Mucosa of gallbladder (tissue), 1 donor: Measurements from ENCODE around the gene CMIP. TPM values are rescaled to one million over a fixed set of nuclear protein-coding genes. Genes with fewer than 3 reads are reported as not detected.
"Not testable (repeated sequence)": the region's sequence is repeated elsewhere in the genome, so short reads cannot be mapped to it uniquely, and the experiment has no call there.

Source experiments
- DNase-seq: peaks from one replicate; pipeline ENCODE4 v3.0.0-alpha.2; 2020; ENCODE audit warnings: low spot score
- total RNA-seq: library from RNA; stranded (reverse); gene quantifications from one replicate; pipeline ENCODE4 v1.2.1, GENCODE V29; 2021
- donor health status: DM: no; HTN: no; CAD: no.

Gene CMIP
- total RNA-seq = 95.5 TPM

DNA sequence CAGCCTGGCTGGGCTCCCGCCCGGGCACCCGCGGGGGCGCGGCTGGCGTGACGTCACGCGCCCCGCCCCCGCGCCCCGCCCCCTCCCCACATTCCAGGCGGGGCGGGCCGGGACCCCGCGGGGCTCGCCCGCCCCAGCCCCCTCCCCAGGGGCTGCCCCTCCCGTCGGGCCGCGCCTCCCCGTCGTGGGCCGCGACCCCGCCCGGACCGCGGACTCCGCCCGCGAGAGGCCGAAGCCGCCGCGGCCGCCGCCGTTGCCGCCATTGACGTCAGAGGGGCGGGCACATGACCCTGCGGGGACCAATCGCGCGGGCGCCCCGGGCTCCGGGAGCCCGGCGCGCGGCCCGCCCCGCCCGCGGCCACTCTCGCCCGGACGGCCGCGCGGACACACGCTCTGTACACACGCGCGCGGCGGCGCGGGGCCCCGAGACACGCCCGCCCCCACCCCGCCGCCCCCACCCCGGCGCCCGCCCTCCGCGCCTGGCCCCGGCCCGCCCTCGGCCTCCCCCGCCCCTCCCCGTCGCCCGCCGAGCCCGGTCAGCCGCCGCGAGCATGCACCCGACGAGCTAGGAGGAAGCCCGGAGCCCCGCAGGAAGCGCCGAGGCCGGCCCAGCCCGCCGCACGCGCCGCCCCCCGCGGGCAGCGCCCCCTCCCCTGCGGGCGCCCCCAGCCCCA is at the start of gene CMIP:
Gene CMIP (plus strand): TSS at position 361 of the 674 bp plus-strand sequence.
- peak; percentile 84 for DNase-seq

DNA sequence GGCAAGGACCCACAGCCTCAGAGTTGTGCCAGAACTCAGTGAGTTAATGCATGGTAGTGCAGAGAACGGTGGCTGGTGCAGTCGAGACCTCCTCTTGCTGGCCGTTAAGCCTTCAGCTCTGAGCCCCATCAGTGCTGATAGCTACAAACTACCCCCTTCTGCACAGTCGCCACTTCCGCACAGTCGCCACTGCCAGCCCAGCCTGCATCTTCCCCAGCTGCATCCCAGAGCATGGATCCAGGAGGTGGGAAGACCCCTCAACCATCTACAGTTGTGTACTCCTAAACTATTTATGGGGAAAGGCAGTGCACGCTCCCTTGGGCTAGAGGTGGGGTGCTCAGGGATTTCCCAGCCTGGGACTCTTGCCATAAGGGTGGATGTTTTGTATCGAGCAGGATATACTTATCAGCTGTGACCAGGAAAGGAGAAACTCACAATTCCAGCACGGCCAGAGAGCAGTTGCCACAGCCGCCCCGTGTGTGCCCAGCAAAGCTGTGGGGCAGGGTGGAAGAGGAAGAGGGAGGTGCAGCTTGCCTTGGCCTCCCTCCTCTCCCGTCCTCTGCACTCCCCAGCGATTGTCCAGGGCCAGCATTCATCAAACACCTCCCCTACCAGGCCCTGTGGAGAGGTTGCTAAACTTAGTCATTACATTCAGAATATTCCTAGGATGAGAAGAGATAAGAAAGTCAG is 49.5 kb upstream of the CMIP start:
- DNase-seq = peak; percentile 35

DNA sequence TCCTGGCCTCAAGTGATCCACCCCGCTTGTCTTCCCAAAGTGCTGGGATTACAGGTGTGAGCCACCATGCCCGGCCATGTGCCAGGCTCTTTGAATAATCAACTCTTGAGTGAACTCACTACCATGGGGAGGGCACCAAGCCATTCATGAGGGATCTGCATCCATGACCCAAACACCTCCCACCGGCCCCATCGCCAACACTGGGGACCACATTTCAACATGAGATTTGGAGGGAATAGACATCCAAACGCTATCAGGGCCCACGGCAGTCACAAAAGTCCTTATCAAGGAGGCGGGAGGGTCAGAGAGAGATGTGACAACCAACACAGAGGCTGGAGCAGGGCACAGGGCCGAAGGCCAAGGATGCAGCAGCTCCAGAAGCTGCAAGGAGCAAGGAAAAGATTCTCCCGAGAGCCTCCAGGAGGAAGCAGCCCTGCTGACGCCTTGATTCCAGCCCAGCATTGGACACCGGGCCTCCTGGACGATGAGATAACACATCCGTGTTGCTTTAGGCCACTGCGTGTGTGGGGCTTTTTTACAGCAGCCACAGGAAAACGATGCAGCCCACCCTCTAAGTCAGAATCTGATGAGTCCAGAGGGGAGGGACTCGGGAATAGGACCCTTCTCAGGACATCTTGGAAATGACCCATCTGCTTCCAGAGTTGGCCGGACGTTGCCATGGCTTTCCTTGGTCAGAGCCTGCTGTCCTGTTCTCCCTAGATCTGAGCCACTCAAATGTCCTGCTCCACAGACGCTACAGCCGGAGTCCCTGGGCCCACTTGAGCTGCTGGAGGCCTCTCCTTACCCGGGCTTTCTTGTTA is 47.3 kb upstream of the CMIP start:
- no peak for DNase-seq

DNA sequence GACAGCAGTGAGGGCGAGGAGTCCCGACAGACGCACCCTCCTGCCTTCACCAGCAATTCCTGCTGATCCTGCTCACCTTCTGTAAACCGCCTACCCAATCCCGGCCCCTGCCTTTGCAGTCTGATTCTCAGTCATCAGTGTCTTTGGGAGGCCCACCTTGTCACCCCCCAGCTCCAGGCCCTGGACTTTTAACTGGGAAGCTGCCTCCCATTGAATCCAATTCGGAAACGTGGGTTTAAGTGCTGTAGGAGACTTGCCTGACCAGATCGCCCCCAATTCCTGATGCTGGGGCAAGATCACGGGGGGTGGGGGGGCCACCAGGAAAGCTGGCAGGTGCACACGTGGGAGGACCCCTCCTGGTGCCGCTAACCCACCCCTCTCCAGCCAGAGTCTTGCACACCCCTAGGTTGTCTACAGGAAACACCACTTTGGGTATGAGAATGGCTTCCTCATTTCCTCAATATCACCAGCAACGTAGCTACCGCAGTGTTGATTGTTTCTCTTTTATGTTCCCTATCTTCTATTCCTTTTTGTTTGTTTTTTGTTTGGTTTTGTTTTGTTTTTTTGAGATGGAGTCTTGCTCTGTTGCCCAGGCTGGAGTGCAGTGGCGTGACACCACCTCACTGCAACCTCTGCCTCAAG is 46.6 kb upstream of the CMIP start:
- DNase-seq = no peak

DNA sequence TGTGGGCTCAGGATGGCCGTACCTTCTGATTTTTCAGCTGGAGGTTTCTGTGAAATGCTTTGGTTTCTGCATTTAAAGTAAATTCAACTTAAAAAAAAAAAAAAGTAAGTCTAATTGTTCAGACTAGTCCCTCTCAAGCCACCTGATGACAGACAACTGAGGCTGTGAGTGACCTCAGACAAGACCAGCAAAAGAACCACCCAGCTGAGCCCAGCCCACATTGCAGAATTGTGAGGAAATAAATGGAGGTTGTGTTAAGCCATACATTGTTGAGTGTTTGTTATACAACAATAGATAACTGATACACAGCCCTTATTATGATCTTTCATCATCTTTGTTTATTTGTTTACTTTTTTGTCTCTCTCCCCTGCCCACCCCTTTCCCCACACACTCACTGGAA is 44.7 kb upstream of the CMIP start:
- no peak for DNase-seq

DNA sequence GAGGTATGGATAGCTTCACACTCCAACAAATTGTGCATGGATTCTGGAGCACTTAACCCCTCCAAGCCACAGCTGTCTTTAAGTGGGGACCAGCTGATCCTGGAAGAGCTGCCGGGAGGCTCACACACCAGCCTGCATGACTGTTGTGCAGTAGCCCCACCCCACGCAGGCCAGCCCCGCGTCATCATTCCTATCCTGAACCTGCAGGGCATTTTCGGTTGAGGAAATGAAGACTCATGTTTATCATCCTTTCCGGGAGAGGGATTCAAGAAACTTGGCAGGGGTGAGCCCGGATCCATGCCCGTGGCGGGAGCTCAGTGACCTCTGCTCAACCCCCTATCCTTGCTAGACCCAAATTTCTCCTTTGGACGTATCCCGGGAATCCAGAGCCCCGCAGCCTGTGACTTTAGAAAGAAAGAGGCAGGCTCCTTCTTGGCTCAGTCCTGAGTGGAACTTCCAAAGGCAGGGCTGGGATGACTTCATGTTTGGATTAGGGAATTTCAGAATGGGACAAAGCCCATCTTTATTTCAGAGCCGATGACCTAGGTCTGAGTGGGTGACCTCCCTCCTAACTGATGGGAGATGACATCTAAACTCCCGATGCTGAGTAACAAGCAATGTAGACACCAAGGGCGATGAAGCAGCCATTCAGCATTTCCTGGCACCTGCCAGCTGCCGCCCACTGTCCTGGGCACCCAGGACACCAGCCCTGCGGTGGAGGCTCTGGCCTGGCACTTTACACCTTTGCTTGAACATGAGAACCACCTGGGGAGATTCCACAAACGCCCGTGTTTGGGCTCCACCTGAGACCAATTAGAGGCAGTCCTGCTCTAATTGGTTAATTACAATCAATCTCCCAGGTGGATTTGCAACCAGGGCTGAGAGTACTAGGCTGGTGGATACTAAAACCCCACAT is 43.3 kb upstream of the CMIP start:
- peak; percentile 44 for DNase-seq

DNA sequence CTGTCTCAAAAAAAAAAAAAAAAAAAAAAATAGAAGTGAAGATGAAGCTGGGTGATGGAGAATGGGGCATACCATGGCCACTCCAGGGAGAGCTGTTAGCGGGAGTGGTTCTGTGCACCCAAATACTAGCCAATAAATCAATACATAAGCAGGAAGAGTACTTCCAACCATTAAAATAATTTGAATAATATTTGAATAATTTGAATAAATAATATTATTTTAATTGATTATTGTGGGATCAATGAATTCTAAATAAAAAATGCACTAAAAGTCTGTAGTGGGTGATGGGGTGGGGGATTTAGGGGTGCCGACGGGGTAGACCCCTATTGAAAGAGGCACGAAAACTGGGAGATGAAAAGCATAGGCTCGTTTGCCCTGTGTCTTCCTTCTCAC is 41.4 kb upstream of the CMIP start:
- no peak for DNase-seq

DNA sequence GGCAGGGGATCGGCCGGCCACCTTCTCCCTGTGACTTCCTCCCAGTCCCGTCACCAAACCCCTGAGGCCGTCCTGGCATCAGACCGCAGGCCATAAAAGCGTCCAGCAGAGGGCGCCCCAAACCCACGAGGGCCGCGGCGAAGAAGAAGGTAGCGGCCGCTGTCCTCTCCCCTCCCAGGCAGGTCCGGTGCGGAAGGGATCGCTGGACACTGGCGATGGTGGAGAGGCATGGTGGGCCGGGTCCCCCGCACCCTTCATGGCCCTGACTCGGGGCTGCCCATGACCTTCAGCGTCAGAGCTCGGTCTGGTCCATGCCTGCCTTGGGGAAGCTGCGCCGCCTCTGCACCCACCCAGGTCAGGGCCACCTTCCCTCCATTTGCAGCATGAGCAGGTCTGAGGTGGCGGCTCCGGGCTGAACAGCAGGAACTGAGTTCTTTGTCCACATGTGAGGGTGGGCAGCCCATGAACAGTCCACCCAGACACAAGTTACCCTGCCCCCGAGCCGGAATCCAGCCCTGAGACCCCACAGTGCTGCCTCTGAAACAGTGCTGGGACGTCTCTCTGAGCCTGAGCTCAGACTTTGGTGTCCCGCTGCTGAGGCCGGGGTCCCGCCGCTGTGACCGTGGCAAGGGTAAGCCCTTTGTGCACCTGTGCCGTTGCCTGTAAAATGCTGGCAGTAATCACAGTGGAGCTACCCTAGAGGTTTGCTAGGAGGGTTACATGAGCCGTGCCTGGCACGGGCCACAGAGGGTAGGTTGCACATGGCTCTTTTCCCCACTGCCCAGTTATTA is 40.8 kb upstream of the CMIP start:
- DNase-seq = peak; percentile 87

DNA sequence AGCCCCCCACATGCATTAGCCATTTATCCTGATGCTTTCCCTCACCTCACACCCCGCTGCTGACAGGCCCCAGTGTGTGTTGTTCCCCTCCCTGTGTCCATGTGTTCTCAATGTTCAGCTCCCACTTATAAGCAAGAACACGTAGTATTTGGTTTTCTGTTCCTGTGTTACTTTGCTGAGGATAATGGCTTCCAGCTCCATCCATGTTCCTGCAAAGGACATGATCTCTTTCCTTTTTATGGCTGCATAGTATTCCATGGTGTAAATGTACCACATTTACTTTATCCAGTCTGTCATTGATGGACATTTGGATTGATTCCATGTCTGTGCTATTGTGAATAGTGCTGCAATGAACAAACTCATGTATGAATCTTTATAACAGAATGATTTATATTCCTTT is 39.6 kb upstream of the CMIP start:
- not testable (repeated sequence) for DNase-seq

DNA sequence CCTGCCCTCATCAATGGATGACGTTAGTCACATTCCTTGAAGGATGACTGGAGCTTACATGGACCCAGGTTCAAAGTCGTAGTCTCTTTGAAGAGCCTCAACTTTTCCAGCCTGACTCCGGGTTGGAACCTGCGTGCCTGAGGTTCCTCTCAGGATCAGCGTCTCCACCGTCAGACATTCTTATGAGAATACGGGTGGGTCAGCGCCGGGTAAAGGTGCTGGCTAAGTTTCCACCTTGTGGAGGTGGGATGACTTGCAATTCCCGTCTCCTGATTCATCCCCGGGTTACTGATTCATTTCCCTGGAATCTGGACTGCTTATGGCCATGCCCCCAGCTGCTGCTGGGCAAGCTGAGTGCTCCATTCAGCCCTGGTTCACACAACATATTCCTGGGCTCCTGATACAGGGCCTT is 38.9 kb upstream of the CMIP start:
- peak; percentile 62 for DNase-seq

DNA sequence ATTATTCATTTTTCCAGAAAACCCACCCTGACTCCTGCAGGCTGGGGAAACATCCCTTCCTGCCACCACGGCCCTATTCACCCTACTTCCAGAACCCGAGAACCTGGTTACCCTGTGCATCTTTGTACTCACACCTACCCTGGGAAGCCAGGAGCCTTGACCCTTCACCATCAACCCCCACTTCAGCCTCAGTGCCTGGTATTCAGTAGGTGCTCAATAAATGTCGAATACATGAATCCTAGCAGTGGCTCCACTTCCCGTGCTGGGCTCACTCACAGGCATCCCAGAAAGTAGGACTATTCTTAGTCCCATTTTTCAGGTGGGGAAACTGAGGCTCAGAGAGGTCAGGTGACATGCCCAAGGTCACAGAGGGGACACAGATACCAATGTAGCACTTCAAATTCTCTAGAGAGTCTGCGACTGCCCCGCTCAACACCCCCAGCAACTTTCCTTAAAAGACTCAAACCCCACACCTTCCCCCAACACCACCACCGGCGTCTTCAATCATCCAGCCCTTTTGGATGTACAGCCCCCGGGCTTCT is 36.1 kb upstream of the CMIP start:
- no peak for DNase-seq

DNA sequence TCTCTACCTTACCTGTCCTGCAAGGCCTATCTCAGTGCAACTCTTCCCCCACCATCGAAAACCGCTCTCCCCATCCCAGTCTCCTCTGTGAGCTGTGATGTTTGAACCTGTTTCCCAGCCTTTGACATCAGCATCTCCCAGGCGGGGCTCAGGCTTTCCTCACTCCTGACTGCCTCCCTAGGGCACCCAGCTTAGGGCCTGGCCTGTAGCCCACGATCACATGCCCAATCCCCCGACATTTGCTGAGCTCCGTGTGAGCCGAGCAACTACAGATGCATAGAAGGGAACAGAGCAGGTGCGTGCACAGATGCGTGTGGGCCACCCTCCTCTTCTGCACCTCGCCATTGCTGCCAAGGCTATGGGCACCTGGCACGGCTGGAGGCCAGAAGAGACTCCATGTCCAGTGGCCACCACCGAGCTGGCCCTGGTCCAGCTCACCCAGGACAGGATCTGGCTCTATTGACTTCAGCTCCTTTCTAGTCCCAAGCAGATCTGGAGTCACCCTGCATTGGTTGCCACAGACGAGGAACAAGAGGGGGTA is 35.5 kb upstream of the CMIP start:
- DNase-seq = no peak

DNA sequence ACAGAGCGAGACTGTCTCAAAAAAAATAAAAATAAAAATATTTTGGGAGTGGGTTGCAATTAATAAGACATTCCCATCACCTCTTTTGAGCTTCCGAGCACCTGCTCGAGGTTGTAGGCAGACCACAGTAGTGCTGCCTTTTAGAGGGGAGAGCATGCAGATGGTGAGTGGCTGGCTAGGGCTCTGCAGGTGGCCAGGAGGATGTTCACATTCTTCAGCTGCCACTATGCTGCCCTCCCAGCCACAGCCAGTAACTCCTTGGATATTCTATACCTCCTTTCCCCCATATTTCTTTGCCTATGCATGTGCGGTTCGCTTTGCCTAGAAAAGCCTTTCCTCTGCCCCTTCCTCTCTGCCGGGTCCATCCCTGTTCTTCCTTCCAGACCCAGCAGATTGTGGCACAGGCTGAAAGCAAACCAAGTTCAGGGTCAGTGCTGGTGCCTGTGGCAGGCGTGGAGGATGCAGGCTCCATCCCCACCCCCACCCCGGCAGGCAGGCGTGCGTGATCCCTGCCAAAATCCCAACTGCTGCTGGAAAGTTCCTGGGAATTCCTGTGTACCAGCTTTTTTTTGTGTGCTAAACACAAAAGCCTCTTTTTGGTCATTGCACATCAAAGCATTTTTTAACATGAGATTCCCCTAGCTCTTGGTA is 33.8 kb upstream of the CMIP start:
- no peak for DNase-seq

DNA sequence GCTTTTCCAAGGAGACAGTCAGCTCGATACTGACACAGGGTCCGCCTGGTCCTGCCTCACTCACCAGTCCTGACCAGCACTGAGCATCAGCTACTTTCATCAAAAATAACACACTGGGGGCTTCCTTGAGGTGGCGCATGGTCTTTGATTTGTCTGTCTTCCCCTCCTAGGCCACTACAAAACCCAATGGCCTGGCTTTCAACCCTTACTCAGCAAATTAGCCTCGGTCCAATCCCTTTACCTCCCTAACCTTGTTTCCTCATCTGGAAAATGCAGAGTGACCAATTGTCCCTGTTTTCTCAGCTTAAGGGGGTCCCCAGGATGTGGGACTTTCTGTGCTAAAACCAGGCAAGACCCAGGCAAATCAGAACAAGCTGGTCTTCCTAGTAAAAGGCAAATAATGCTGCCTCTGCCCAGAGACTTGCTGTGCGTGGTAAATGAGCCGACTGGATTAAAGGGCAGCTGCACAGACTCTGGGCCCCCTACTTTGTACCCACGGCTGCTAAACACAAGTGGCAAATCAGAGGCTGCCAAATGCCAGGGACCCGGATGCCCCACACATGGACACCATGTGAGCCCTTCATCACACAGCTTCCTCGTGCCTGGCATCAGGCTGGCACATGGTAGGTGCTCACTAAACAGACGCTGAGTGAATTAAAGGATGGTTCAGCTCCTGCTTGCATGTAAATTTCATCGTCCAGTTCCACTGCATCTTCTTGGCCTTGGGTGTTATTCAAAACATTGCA is 31.2 kb upstream of the CMIP start:
- no peak for DNase-seq

DNA sequence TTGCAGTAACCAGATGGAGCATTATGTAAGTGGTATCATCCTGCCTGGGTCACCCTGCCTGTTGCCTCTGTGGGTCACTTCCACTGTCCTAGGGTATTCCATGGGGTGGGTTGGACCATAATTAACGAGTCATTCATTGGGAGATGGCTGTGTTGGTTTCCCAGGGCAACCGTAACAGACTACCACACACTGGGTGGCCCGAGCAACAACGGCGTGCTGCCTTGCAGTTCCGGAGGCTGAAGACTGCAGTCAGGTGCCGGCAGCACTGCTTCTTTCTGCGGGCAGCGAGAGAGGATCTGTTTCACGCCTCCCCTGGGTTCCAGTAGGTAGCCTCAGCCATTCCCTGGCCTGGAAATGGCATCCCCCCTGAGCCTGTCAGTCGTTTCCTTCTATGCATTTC is 28.9 kb upstream of the CMIP start:
- no peak for DNase-seq

DNA sequence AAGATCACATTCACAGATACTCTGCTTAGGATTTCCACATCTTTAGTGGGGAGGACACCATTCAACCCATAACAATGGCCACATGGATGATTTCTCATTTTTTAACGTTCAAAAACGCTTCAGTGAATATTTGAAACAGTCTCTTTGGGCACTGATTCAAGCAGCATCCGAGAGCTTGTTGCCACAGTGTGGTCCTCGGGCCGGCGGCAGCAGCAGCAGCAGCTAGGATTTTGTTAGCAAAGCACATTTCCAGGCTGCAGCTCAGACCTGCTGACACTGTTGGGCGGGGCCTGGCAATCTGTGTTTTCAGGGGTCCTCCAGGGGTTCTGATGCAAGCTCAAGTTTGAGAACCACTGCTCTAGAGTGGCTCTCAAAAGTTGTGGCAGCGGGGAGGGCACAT is 27.9 kb upstream of the CMIP start:
- no peak for DNase-seq

DNA sequence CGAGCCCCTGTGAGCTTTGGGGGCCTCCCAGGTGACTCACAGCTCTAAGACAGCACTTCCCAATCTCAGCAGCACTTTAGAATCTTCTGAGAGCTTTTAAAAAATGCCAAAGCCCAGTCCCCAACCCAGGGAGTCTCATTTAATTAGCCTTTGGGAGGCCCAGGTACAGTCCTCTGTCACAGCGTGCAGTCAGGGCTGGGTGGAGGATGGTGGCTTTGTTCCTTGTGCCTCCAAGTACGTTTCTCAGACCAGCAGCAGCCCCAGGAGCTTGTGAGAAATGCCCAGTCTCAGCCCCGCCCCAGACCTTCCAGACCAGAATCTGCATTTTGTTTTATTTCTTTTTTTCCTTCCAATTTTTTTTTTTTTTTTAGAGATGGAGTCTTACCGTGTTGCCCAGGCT is 27.4 kb upstream of the CMIP start:
- no peak for DNase-seq

DNA sequence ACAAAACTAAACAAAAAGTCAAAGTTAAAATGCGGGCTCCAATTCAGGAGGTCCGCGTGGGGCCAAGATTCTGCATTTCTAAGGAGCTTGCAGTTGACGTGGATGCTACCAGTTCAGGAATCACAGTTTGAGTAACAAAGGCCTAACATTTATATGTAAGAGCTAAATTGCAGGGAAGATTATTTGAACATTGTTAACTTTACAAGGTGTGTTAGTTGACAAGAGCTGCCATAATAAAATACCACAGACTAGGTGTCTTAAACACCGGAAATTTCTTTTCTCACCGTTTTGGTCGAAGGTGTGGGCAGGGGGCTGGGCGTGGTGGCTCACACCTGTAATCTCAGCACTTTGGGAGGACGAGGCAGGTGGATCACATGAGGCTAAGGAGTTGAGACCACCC is 24.8 kb upstream of the CMIP start:
- no peak for DNase-seq

DNA sequence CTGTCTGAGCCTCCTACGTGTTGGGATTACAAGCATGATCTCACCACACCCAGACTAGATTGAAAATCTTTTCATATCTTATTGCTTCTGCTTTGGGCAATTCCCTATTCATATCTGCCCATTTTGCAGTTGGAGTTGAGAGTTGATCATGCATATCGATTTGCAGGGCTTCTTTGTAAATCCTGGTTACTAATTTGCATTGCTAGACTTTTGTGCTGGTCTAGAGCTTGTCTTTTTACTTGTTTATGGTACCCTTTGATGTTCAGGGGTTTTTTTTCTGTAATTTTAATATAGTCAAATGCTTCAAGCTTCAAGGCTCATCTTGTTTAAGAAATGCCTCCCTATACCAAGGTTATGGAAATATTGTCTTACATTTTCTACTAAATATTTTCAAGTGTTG is 23.5 kb upstream of the CMIP start:
- DNase-seq = no peak
